ENCODE results near the gene P4HA1.
"Not testable (repeated sequence)": the region's sequence is repeated elsewhere in the genome, so short reads cannot be mapped to it uniquely, and the experiment has no call there.

The P4HA1 gene

DNA sequence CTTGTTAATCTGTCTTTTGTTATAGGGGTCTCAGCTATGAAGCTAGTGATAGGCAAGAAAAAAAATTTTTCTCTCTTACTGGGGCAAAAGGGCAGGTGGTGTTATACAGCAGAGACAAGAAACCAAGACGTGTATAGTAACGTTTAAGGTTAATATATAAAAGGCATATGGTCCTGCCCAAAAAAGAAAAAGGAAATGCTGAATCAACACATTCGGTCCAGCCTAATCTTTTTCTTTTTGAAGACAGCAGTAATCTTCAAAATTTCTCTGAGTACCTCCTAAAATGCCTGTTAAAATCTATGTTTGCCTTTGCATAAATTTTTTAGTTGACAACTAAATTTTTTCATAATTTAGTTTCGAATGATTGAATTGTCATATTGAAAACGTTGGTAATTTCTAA lies 54.5 kb downstream of the P4HA1 start:
- DNase-seq (ENCODE audit: extremely low read depth, insufficient read length): no peak
- H3K27me3 ChIP-seq (replicated peaks; ENCODE audit: control insufficient read depth, insufficient read depth, low read length): no peaks in the 10 kb centered on the region
- peaks cover 3% of the 10 kb centered on the region for H3K36me3 ChIP-seq (ENCODE audit: control insufficient read depth, insufficient read depth, low read length)
- no peak overlapping the region for H3K4me3 ChIP-seq (replicated peaks; ENCODE audit: low read depth, low read length)
- TF ChIP-seq CTCF (IDR thresholded peaks at IDR 0.05; ENCODE audit: insufficient read depth, low read length, poor library complexity, severe bottlenecking): no peak

DNA sequence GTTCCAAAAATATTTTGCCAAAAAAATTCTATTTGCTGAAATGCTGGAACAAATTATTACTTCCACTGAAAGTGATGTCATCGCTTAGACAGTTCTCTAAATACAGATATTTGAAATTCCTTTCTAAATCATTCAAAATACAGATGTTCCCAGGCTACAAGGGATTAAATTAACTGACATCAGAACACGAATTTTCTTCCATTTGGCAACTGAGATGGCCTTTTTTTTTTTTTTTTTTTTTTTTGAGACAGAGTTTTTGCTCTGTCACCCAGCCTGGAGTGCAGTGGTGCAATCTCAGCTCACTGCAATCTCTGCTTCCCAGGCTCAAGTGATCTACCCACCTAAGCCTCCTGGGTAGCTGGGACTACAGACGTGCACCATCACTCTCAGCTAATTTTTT lies 57.0 kb downstream of the P4HA1 start:
- peaks cover 3% of the 10 kb centered on the region for H3K36me3 ChIP-seq (ENCODE audit: control insufficient read depth, insufficient read depth, low read length)

DNA sequence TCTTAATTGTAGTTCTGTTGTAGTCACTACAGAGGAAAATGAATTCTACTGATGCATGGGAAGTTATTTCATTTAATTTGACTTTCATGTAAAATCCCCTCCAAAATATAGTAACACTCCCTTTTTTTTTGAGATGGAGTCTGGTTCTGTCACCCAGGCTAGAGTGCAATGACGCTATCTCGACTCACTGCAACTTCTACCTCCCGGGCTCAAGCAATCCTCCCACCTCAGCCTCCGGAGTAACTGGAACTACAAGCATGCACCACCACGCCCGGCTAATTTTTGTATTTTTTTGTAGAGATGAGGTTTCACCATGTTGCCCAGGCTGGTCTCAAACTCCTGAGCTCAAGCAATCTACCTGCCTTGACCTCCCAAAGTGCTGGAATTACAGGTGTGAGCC lies 60.4 kb downstream of the P4HA1 start:
- not testable (repeated sequence) for H3K36me3 ChIP-seq (ENCODE audit: control insufficient read depth, insufficient read depth, low read length); H3K27me3 ChIP-seq (replicated peaks; ENCODE audit: control insufficient read depth, insufficient read depth, low read length); H3K4me3 ChIP-seq (replicated peaks; ENCODE audit: low read depth, low read length); DNase-seq (ENCODE audit: extremely low read depth, insufficient read length)

More for the DNA sequence above, 57.0 kb downstream of the P4HA1 start:
- no peak for TF ChIP-seq CTCF (IDR thresholded peaks at IDR 0.05; ENCODE audit: insufficient read depth, low read length, poor library complexity, severe bottlenecking)
- Histone ChIP-seq H3K4me3 (replicated peaks; ENCODE audit: low read depth, low read length) (no peak overlapping the region), H3K27me3 (replicated peaks; ENCODE audit: control insufficient read depth, insufficient read depth, low read length) (no peaks in the 10 kb centered on the region)
- DNase-seq (ENCODE audit: extremely low read depth, insufficient read length): no peak

DNA sequence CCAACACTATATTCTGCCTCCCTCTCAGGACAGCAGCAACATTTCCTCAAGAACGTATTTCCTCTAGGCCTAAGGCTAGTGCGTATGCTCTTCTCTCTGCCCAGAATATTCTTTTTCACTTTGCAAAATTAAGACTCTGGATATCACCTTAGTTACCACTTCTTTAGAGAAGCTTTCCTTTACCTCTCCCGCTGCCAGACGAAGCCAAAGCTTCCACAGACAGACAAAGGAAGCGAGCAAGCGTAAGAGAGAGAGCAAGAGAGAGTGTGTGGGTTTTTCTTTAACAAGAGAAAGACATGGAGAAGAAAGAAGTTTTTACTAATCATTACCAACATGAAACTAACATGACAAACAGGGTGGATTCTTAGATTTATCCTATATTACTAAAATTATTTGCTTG lies 64.1 kb downstream of the P4HA1 start:
- H3K36me3 ChIP-seq (ENCODE audit: control insufficient read depth, insufficient read depth, low read length): peaks cover 2% of the 10 kb centered on the region
- TF ChIP-seq CTCF (IDR thresholded peaks at IDR 0.05; ENCODE audit: insufficient read depth, low read length, poor library complexity, severe bottlenecking): no peak

DNA sequence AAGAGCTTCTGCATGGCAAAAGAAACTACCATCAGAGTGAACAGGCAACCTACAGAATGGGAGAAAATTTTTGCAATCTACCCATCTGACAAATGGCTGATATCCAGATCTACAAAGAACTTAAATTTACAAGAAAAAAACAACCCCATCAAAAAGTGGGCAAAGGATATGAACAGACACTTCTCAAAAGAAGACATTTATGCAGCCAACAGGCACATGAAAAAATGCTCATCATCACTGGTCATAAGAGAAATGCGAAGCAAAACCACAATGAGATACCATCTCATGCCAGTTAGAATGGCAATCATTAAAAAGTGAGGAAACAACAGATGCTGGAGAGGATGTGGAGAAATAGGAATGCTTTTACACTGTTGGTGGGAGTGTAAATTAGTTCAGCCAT lies 70.0 kb downstream of the P4HA1 start:
- H3K36me3 ChIP-seq (ENCODE audit: control insufficient read depth, insufficient read depth, low read length); DNase-seq (ENCODE audit: extremely low read depth, insufficient read length); H3K4me3 ChIP-seq (replicated peaks; ENCODE audit: low read depth, low read length); H3K27me3 ChIP-seq (replicated peaks; ENCODE audit: control insufficient read depth, insufficient read depth, low read length): not testable (repeated sequence)

More for the DNA sequence above, 64.1 kb downstream of the P4HA1 start:
- H3K4me3 ChIP-seq (replicated peaks; ENCODE audit: low read depth, low read length): no peak overlapping the region
- DNase-seq (ENCODE audit: extremely low read depth, insufficient read length): no peak
- H3K27me3 ChIP-seq (replicated peaks; ENCODE audit: control insufficient read depth, insufficient read depth, low read length): no peaks in the 10 kb centered on the region

DNA sequence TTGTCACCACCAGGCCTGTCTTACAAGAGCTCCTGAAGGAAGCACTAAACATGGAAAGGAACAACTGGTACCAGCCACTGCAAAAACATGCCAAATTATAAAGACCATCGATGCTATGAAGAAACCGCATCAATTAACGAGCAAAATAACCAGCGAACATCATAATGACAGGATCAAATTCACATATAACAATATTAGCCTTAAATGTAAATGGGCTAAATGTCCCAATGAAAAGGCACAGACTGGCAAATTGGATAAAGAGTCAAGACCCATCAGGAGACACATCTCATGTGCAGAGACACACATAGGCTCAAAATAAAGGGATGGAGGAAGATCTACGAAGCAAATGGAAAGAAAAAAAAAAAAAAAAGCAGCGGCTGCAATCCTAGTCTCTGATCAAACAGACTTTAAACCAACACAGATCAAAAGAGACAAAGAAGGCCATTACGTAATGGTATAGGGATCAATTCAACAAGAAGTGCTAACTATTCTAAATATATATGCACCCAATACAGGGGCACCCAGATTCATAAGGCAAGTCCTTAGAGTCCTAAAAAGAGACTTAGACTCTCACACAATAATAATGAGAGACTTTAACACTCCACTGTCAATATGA lies 73.1 kb downstream of the P4HA1 start:
- not testable (repeated sequence) for H3K36me3 ChIP-seq (ENCODE audit: control insufficient read depth, insufficient read depth, low read length); DNase-seq (ENCODE audit: extremely low read depth, insufficient read length); H3K4me3 ChIP-seq (replicated peaks; ENCODE audit: low read depth, low read length); H3K27me3 ChIP-seq (replicated peaks; ENCODE audit: control insufficient read depth, insufficient read depth, low read length)

DNA sequence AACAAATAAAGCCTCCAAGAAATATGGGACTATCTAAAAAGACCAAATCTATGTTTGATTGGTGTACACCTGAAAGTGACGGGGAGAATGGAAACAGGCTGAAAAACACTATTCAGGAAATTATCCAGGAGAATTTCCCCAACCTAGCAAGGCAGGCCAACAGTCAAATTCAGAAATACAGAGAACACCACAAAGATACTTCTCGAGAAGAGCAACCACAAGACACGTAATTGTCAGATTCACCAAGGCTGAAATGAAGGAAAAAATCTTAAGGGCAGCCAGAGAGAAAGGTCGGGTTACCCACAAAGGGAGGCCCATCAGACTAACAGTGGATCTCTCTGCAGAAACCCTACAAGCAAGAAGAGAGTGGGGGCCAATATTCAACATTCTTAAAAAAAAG lies 73.7 kb downstream of the P4HA1 start:
- not testable (repeated sequence) for H3K4me3 ChIP-seq (replicated peaks; ENCODE audit: low read depth, low read length); H3K36me3 ChIP-seq (ENCODE audit: control insufficient read depth, insufficient read depth, low read length); H3K27me3 ChIP-seq (replicated peaks; ENCODE audit: control insufficient read depth, insufficient read depth, low read length); DNase-seq (ENCODE audit: extremely low read depth, insufficient read length)

DNA sequence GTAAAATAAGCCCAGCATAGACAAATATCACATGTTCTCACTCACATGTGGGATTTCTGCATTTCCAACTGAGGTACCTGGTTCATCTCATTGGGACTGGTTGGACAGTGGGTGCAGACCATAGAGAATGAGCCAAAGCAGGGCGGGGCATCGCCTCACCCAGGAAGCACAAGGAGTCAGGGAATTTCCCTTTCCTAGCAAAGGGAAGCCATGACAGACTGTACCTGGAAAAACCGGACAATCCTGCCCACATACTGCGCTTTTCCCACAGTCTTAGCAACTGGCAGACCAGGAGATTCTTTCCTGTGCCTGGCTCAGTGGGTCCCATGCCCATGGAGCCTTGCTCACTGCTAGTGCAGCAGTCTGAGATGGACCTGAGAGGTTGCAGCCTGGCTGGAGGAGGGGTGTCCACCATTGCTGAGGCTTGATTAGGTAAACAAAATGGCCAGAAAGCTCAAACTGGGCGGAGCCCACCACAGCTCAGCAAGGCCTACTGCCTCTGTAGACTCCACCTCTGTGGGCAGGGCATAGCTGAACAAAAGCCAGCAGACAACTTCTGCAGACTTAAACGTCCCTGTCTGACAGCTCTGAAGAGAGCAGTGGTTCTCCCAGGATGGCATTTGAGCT lies 75.0 kb downstream of the P4HA1 start:
- H3K36me3 ChIP-seq (ENCODE audit: control insufficient read depth, insufficient read depth, low read length): peaks cover 11% of the 10 kb centered on the region
- not testable (repeated sequence) for H3K27me3 ChIP-seq (replicated peaks; ENCODE audit: control insufficient read depth, insufficient read depth, low read length); H3K4me3 ChIP-seq (replicated peaks; ENCODE audit: low read depth, low read length); DNase-seq (ENCODE audit: extremely low read depth, insufficient read length)
